BJ (cell line): ENCODE measurements around the gene SCMH1. TPM values are rescaled to one million over a fixed set of nuclear protein-coding genes. Genes with fewer than 3 reads are reported as not detected.

Source experiments
- CTCF ChIA-PET: fragments of 350-600 bp; formaldehyde crosslinking; extraction: SDS; loops from one replicate; lab custom pipeline; 2021; ENCODE audit warnings: antibody characterized with exemption, inconsistent platforms; lab: Yijun Ruan, JAX
- POLR2A ChIA-PET: fragments of 300-600 bp; sonication (Branson Sonifier 250); formaldehyde crosslinking; extraction: SDS; loops from one replicate; lab custom pipeline; 2021; ENCODE audit warnings: antibody characterized with exemption; lab: Charles Lee
- DNase-seq: peaks from one replicate; pipeline ENCODE4 v3.0.0-alpha.2; 2011; ENCODE audit warnings: low read depth
- H3K27me3 ChIP-seq: 2 replicates; pipeline ENCODE4 v1.6.0; 2011; ENCODE audit warnings: low read length; ENCODE audit not compliant: control insufficient read depth, insufficient read depth
- H3K36me3 ChIP-seq: 2 replicates; pipeline ENCODE4 v1.5.1; 2011; ENCODE audit warnings: low read length; ENCODE audit not compliant: control insufficient read depth, insufficient read depth
- H3K4me3 ChIP-seq: 2 replicates; pipeline ENCODE4 v1.5.1; 2011; ENCODE audit warnings: low read depth, mild to moderate bottlenecking, control low read depth, low read length
- polyA plus RNA-seq: library from polyadenylated mRNA; depleted of rRNA; stranded (reverse); fragments of >200 nt; gene quantifications from 2 replicates; pipeline ENCODE4 v1.2.3, GENCODE V29; 2011
- TF ChIP-seq, protein P1 (sequence below): IDR thresholded peaks from 2 replicates; pipeline ENCODE4 v1.5.1; 2011; ENCODE audit warnings: low read depth, mild to moderate bottlenecking, control low read depth, inconsistent platforms, low read length, moderate library complexity; ENCODE audit not compliant: insufficient read depth

The SCMH1 gene
- polyA plus RNA-seq, 1 experiment: 44.9 TPM

DNA sequence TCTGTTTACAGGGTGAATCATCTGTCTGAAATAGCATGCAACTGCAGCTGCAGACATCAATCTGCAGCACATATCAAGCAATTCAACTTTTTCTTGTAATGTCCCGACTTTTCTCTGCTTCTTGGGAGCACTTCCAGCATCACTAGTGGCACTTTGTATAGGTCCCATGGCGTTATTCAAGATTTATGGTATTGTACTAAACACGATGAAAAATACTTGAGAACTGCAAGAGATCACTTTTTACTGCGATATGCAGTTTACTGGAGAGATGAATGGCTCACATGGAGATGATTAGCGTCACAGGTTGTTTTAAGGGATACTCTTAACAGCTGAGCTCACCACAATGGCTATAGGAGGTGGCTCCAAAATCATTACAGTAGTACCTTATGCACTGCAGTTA lies 7.2 kb upstream of the SCMH1 start:
- CTCF ChIA-PET: no interaction called here
- TF ChIP-seq, protein P1, sequence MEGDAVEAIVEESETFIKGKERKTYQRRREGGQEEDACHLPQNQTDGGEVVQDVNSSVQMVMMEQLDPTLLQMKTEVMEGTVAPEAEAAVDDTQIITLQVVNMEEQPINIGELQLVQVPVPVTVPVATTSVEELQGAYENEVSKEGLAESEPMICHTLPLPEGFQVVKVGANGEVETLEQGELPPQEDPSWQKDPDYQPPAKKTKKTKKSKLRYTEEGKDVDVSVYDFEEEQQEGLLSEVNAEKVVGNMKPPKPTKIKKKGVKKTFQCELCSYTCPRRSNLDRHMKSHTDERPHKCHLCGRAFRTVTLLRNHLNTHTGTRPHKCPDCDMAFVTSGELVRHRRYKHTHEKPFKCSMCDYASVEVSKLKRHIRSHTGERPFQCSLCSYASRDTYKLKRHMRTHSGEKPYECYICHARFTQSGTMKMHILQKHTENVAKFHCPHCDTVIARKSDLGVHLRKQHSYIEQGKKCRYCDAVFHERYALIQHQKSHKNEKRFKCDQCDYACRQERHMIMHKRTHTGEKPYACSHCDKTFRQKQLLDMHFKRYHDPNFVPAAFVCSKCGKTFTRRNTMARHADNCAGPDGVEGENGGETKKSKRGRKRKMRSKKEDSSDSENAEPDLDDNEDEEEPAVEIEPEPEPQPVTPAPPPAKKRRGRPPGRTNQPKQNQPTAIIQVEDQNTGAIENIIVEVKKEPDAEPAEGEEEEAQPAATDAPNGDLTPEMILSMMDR: no peak
- 0 out of 2 replicates have a peak, but pooled peaks cover 1% of the 10 kb centered on the region for H3K27me3 ChIP-seq
- no peaks in the 10 kb centered on the region for H3K36me3 ChIP-seq
- H3K4me3 ChIP-seq: no peak overlapping the region
- POLR2A ChIA-PET: no interaction called here
- no peak for DNase-seq

DNA sequence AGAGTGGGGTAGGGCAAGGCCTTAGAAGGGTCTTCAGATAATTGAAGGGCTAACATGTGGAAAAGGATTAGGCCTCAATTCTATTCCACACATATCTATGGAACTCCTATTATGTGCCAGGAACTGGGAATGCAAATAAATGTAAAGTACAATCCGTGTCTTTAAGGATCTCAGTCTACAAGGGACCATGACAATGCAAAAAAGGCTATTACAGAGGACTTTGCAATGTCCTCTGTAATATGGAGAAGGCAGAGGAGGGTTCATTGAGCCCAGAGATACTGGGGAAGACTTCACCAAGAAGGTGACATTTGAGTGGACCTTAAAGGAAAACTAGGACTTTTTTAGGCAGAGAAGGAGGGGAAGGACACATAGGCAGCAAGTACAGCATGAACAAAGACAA lies 4.5 kb upstream of the SCMH1 start:
- TF ChIP-seq, protein P1: no peak
- ChIA-PET CTCF (interaction anchor here (0.9 to 1.1 kb wide), 2 partner anchors 124 to 233 kb away, joined by 3 read pairs; no protein-coding TSS in a partner anchor), POLR2A (no interaction called here)
- no peak for DNase-seq
- H3K4me3 ChIP-seq: no peak overlapping the region
- H3K36me3 ChIP-seq: no peaks in the 10 kb centered on the region
- 0 out of 2 replicates have a peak, but pooled peaks cover 1% of the 10 kb centered on the region for H3K27me3 ChIP-seq

DNA sequence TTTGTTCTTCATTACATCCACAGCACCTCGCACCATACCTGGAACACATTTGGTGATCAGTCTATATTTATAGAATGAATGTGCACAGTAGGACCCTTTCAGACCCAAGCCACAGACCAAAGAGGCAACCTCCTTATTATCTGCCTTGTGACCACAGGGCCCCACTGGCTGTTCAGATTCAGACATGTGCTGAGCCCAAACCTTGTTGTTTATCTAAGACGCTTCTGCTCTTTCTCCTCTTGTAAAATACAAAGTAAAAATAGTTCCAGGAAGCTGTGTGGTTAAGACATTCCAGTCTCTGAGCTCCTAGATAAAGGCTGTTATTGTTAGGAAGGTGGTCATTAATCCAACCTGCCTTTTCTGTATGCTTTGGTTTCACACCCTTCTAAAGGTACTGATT lies 3.6 kb upstream of the SCMH1 start:
- ChIA-PET POLR2A (no interaction called here), CTCF (interaction anchor here (0.9 to 1.1 kb wide), 2 partner anchors 123 to 234 kb away, joined by 3 read pairs; no protein-coding TSS in a partner anchor)
- no peaks in the 10 kb centered on the region for H3K36me3 ChIP-seq
- H3K4me3 ChIP-seq: no peak overlapping the region
- 0 out of 2 replicates have a peak, but pooled peaks cover 1% of the 10 kb centered on the region for H3K27me3 ChIP-seq
- no peak for DNase-seq
- TF ChIP-seq, protein P1: no peak

DNA sequence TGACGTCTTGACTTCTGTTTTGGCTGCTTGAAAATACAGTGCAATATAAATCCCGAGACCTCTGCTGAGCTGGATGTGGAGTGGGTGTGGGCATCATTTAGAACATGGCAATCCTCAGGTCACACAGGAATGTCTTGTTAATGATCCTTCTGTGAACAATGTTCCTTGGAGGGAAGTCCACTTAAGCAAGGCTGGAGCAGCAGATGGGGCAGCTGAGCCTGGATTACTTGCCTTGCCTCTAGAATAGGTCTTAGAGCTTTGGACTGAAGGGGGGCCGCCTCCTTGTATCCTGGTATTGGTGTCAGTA lies 926 bp upstream of the SCMH1 start:
- CTCF ChIA-PET: no interaction called here
- no peaks in the 10 kb centered on the region for H3K27me3 ChIP-seq
- TF ChIP-seq, protein P1: no peak
- DNase-seq: no peak
- no peak overlapping the region for H3K4me3 ChIP-seq
- POLR2A ChIA-PET: no interaction called here
- no peaks in the 10 kb centered on the region for H3K36me3 ChIP-seq

DNA sequence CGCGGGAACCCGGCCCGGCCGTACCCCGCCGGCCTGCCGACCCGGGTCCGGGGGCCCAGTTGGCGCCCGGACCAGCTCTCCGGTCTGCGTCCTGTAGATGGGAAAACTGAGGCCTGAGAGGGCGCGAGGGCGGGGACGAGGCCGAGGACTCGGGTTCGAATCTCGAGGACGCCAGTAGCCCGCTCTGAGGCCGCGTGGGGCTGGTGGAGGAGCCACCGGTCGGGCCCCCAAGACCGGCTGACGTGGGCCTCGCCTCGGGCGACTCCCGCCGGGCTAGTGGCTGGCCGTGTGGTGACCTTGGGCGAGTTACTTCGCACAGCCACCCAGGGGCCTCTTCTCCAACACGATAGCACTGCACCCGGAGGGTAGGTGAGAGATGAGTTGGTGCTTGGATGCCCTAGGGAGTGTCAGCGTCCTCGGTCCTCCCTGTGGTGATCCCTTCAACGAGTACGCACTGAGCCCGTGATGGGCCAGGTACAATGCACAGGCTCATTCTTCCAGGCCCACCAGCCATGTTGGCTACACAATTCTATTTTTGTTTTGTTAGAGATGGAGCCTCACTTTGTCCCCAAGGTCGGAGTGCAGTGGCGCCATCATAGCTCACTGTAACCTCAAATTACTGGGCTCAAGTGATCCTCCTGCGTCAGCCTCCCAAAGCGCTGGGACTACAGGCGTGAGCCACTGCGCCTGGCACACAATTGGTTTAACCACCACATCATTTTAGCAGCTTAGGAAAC lies 404 bp upstream of the SCMH1 start:
- Histone ChIP-seq H3K4me3 (peak overlapping the region; percentile 55), H3K27me3 (no peaks in the 10 kb centered on the region), H3K36me3 (no peaks in the 10 kb centered on the region)
- TF ChIP-seq, protein P1: no peak
- DNase-seq: no peak
- ChIA-PET CTCF (no interaction called here), POLR2A (no interaction called here)
